T-cell (primary cell): ENCODE measurements around the gene PRKCQ. TPM values are rescaled to one million over a fixed set of nuclear protein-coding genes. Genes with fewer than 3 reads are reported as not detected.

Experiments used
- ATAC-seq, 4 experiments: fragments of 200-7000 bp in 3 of 4; fragments of 150-1000 bp in 1 of 4; cut with Tn5 transposase; replicated peaks in 1 of 4; 1 replicate in 3 of 4; 2 replicates in 1 of 4; pipeline ENCODE4 v1.10.0; 2021; ENCODE audit warnings: moderate library complexity in 3 of 4, mild to moderate bottlenecking in 2 of 4, moderate number of reproducible peaks in 1 of 4
- CTCF ChIA-PET, 2 donors: fragments of 300-600 bp; sonication (Branson Sonifier 250); formaldehyde crosslinking; loops; one replicate each; lab custom pipeline; 2022; ENCODE audit warnings: antibody characterized with exemption in 2 of 2; lab: Charles Lee
- POLR2A ChIA-PET, 2 donors: fragments of 300-600 bp; sonication (Branson Sonifier 250); formaldehyde crosslinking; loops; one replicate each; lab custom pipeline; 2022; ENCODE audit warnings: antibody characterized with exemption in 2 of 2; lab: Charles Lee
- DNase-seq, 35 experiments: peaks; one replicate each; pipeline versions ENCODE4 v3.0.0 to v3.0.0-alpha.2; 2013 to 2023
- H3K27ac ChIP-seq: one replicate; pipeline ENCODE4 v1.5.1; 2013; ENCODE audit warnings: low read length
- H3K27me3 ChIP-seq, 2 experiments: replicated peaks in 1 of 2; 1 replicate in 1 of 2; 2 replicates in 1 of 2; pipeline versions ENCODE4 v1.6.1 to v1.7.0; 2013; ENCODE audit warnings: low read length in 1 of 2, mixed read lengths in 1 of 2; ENCODE audit not compliant: control insufficient read depth in 2 of 2, insufficient read depth in 2 of 2; ENCODE audit errors: extremely low read depth in 1 of 2
- H3K36me3 ChIP-seq, 2 donors: 1 replicate in 1 of 2; 2 replicates in 1 of 2; pipeline versions ENCODE4 v1.6.1 to v1.7.0; 2013; ENCODE audit warnings: low read length in 1 of 2; ENCODE audit not compliant: control insufficient read depth in 2 of 2, insufficient read depth in 1 of 2; ENCODE audit errors: extremely low read depth in 1 of 2
- H3K4me1 ChIP-seq, 2 experiments: 1 replicate in 1 of 2; 2 replicates in 1 of 2; pipeline versions ENCODE4 v1.6.1 to v1.7.0; 2013; ENCODE audit warnings: low read length in 2 of 2, mixed read lengths in 1 of 2; ENCODE audit not compliant: insufficient read depth in 2 of 2, control insufficient read depth in 1 of 2; ENCODE audit errors: extremely low read depth in 1 of 2
- H3K4me3 ChIP-seq, 2 donors: 1 replicate in 1 of 2; 2 replicates in 1 of 2; pipeline versions ENCODE4 v1.5.1 to v1.7.0; 2013; ENCODE audit warnings: mild to moderate bottlenecking in 2 of 2, low read length in 1 of 2, moderate library complexity in 1 of 2; ENCODE audit not compliant: control insufficient read depth in 1 of 2; ENCODE audit errors: extremely low read depth in 1 of 2
- H3K9me3 ChIP-seq: 2 replicates; pipeline ENCODE4 v1.7.0; 2013
- H3K27ac Mint-ChIP-seq, 2 donors: one replicate each; pipeline ENCODE4 v1.8.0; 2020 to 2021; ENCODE audit warnings: mild to moderate bottlenecking in 2 of 2, mixed read lengths in 2 of 2
- H3K27me3 Mint-ChIP-seq, 2 donors: one replicate each; pipeline ENCODE4 v1.8.0; 2021 to 2022; ENCODE audit warnings: mixed read lengths in 2 of 2
- H3K36me3 Mint-ChIP-seq: one replicate; pipeline ENCODE4 v1.8.0; 2021; ENCODE audit warnings: mixed read lengths
- H3K4me1 Mint-ChIP-seq, 3 donors: one replicate each; pipeline ENCODE4 v1.8.0; 2020 to 2022; ENCODE audit warnings: mixed read lengths in 3 of 3, mild to moderate bottlenecking in 1 of 3
- H3K4me3 Mint-ChIP-seq, 3 donors: one replicate each; pipeline ENCODE4 v1.8.0; 2020 to 2022; ENCODE audit warnings: mild to moderate bottlenecking in 3 of 3, mixed read lengths in 3 of 3, moderate library complexity in 3 of 3
- H3K9me3 Mint-ChIP-seq, 3 donors: one replicate each; pipeline ENCODE4 v1.8.0; 2020 to 2022; ENCODE audit warnings: mixed read lengths in 3 of 3
- WGBS: methylation state at CpG from one replicate; pipeline ENCODE4 v1.1.5; 2013; ENCODE audit warnings: missing lambda C conversion rate; ENCODE audit not compliant: insufficient coverage; 5-methylcytosine and 5-hydroxymethylcytosine counted together
- total RNA-seq, 35 experiments: library from RNA in 6 of 35; stranded (reverse) in 6 of 35; fragments of 120-200 nt in 1 of 35; gene quantifications; one replicate each; pipeline versions ENCODE4 v1.2.1 to v1.2.4 and lab custom pipeline; 2013 to 2026

The PRKCQ gene
- total RNA-seq, 5 donors from 2014 or later (not counting 1 experiment from before 2014, with no cell fraction given), result 60.3 to 67.4 (median 61.6) TPM

DNA sequence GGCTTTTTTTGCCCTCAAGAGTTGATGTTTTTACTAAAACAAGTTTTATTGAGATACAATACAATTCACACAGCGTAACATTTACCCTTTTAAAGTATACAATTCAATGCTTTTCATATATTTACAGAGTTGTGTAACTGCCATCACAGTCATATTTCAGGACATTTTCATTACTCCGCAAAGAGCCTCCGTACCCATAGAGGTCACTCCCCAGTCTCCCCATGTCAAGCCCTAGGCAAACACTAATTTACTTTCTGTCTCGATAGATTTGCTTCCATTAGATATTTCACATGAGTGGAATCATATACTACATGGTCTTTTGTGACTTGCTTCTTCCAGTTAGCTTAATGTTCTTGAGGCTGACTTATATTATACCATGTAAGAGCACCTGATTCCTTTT, 183.8 kb downstream of the PRKCQ start:
- Histone ChIP-seq H3K9me3 (no peaks in the 10 kb centered on the region), H3K27ac (no peak overlapping the region), H3K4me1 (no peaks in the 10 kb centered on the region), H3K4me3 (no peak overlapping the region), H3K27me3 (no peaks in the 10 kb centered on the region), H3K36me3 (no peaks in the 10 kb centered on the region)
- 94% methylated on average over 3 of the region's 4 CpGs for WGBS
- Mint-ChIP-seq H3K4me3 (no peak overlapping the region), H3K9me3 (peaks cover 0 to under 1% (median 0%) of the 10 kb centered on the region in 3 donors), H3K27ac (no peak overlapping the region), H3K36me3 (peaks cover 6% of the 10 kb centered on the region), H3K27me3 (no peaks in the 10 kb centered on the region), H3K4me1 (peaks cover 4 to 16% (median 14%) of the 10 kb centered on the region in 3 donors)
- ATAC-seq, result no peak
- no peak for DNase-seq
- CTCF ChIA-PET, result interaction anchor here in 1 of 2 donors (0.6 to 1.5 kb wide), 3 partner anchors 14 to 50 kb away, joined by 3 read pairs; no protein-coding TSS in a partner anchor
- POLR2A ChIA-PET, result no interaction called here

DNA sequence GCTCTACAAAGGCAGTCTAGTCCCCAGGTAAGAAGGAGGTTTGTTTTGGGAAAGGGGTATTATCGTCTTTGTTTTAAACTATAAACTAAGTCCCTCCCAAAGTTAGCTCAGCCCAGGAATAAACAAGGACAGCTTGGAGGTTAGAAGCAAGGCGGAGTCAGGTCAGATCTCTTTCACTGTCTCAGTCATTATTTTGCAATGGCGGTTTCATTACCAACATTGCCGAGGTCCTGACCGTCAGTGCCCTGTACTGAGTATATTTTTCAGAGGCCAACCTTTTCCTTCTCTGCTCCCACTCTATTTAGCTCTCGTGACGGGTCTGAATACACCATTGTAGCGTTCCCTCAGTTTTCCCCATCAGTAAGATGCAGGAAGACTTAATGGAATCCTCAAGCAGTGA, 184.5 kb downstream of the PRKCQ start:
- 98% methylated on average over 6 of the region's 8 CpGs for WGBS
- POLR2A ChIA-PET, result no interaction called here
- Histone ChIP-seq H3K27ac (no peak overlapping the region), H3K36me3 (no peaks in the 10 kb centered on the region), H3K9me3 (no peaks in the 10 kb centered on the region), H3K27me3 (no peaks in the 10 kb centered on the region), H3K4me1 (no peaks in the 10 kb centered on the region), H3K4me3 (no peak overlapping the region)
- peaks cover 4 to 16% (median 12%) of the 10 kb centered on the region in 3 donors for H3K4me1 Mint-ChIP-seq
- no peak overlapping the region for H3K4me3 Mint-ChIP-seq
- H3K36me3 Mint-ChIP-seq, result peaks cover 10% of the 10 kb centered on the region
- no peak for ATAC-seq
- H3K27me3 Mint-ChIP-seq, result no peaks in the 10 kb centered on the region
- H3K9me3 Mint-ChIP-seq, result peaks cover 4 to 6% (median 5%) of the 10 kb centered on the region in 3 donors
- CTCF ChIA-PET, result interaction anchor here in 1 of 2 donors (0.6 to 1.5 kb wide), 3 partner anchors 15 to 49 kb away, joined by 3 read pairs; no protein-coding TSS in a partner anchor
- DNase-seq, result no peak
- H3K27ac Mint-ChIP-seq, result no peak overlapping the region

DNA sequence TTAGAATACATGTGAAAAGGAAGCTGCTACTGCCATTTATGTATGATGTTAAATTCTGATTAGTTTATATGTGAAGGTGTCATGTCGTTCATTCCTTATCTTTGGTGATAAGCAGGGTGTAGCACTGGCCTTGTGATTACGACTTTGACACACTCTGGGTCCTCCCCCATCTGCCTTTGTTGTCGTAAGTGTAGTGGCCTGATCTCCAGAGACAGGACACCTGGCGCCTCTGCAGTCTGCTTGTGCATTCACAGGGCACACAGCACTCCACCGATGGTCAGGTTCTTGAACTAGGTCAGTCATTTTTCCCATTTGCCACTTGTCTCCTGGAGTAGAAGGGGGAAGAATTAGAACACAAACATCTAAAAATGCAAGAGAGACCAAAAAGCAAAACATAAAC, 186.0 kb downstream of the PRKCQ start:
- H3K9me3 Mint-ChIP-seq, result peaks cover 13 to 19% (median 18%) of the 10 kb centered on the region in 3 donors
- ATAC-seq (no peak), DNase-seq (no peak)
- no peaks in the 10 kb centered on the region for H3K27me3 Mint-ChIP-seq
- Histone ChIP-seq H3K27me3 (no peaks in the 10 kb centered on the region), H3K9me3 (peaks cover 3% of the 10 kb centered on the region), H3K4me3 (no peak overlapping the region), H3K4me1 (no peaks in the 10 kb centered on the region), H3K27ac (no peak overlapping the region), H3K36me3 (no peaks in the 10 kb centered on the region)
- no CpG with 5 or more reads among the region's 5 CpGs for WGBS
- ChIA-PET CTCF (interaction anchor here in 1 of 2 donors (0.7 kb wide), 1 partner anchor 284 kb away, joined by 9 read pairs; no protein-coding TSS in a partner anchor), POLR2A (interaction anchor here in 1 of 2 donors (0.7 kb wide), 1 partner anchor 250 kb away, joined by 5 read pairs; no protein-coding TSS in a partner anchor)
- no peak overlapping the region for H3K27ac Mint-ChIP-seq
- peaks cover under 1 to 4% (median 3%) of the 10 kb centered on the region in 3 donors for H3K4me1 Mint-ChIP-seq
- H3K36me3 Mint-ChIP-seq, result peaks cover 15% of the 10 kb centered on the region
- H3K4me3 Mint-ChIP-seq, result no peak overlapping the region

DNA sequence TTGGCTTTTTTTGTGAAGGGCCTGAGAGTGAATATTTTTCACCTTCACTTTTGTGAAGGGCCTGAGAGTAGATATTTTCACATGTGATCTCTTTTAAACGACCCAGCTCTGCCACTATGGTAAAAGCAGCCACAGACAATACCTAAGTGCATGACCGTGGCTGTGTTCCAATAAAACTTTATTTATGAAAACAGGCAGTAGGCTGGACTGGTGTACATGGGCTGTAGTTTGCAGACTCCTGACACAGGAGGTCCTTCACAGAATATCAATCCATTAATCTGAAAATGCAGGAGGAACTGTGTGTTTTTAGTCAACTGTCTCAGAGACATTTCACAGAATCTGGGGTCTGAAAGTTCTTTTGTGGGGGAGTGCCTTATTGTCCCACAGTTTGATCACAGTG, 186.9 kb downstream of the PRKCQ start:
- Histone ChIP-seq H3K4me3 (no peak overlapping the region), H3K27ac (no peak overlapping the region), H3K9me3 (peaks cover 3% of the 10 kb centered on the region), H3K27me3 (no peaks in the 10 kb centered on the region), H3K4me1 (no peaks in the 10 kb centered on the region), H3K36me3 (no peaks in the 10 kb centered on the region)
- peaks cover 0 to under 1% (median 0%) of the 10 kb centered on the region in 3 donors for H3K4me1 Mint-ChIP-seq
- H3K27me3 Mint-ChIP-seq, result no peaks in the 10 kb centered on the region
- H3K27ac Mint-ChIP-seq, result no peak overlapping the region
- H3K9me3 Mint-ChIP-seq, result peaks cover 13 to 21% (median 19%) of the 10 kb centered on the region in 3 donors
- peaks cover 15% of the 10 kb centered on the region for H3K36me3 Mint-ChIP-seq
- DNase-seq (no peak), ATAC-seq (no peak)
- no CpG with 5 or more reads among the region's 2 CpGs for WGBS
- CTCF ChIA-PET, result interaction anchor here in 1 of 2 donors (0.7 kb wide), 1 partner anchor 283 kb away, joined by 9 read pairs; no protein-coding TSS in a partner anchor
- POLR2A ChIA-PET, result no interaction called here
- no peak overlapping the region for H3K4me3 Mint-ChIP-seq

DNA sequence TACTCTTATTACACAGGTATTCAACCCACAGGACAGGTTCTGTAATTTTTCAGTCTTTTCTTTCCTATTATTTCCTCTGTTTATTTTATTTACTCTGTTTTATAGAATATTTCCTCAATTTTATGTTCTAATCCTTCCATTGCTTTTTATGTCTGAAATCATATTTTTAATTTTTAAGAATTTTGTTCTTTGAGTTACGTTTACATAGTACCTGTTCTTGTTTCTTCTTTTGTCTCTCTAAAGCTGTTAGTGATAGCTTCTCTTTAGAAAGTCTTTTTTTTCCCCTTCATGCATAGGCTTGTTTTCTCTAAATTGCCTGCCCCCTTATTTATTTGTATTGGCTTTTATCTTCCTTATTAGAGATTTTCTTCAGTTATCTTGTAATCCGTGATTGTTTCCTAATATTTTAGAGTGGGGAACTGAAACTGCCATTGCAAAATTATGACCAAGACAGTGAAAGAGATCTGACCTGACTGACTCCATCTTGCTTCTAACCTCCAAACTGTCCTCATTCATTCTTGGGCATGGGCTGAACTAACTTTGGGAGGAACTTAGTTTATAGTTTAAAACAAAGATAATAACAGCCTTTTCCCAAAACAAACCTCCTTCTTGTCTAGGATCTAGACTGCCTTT, 189.7 kb downstream of the PRKCQ start:
- ATAC-seq, result no peak
- Mint-ChIP-seq H3K4me1 (peaks cover 0 to 1% (median 0%) of the 10 kb centered on the region in 3 donors), H3K27me3 (no peaks in the 10 kb centered on the region), H3K4me3 (no peak overlapping the region), H3K36me3 (peaks cover 15% of the 10 kb centered on the region), H3K9me3 (peaks cover 16 to 21% (median 19%) of the 10 kb centered on the region in 3 donors), H3K27ac (no peak overlapping the region)
- H3K4me1 ChIP-seq, result no peaks in the 10 kb centered on the region
- POLR2A ChIA-PET, result no interaction called here
- H3K27me3 ChIP-seq, result no peaks in the 10 kb centered on the region
- CTCF ChIA-PET, result interaction anchor here in 1 of 2 donors (1.2 to 1.4 kb wide), 2 partner anchors 11 to 41 kb away, joined by 5 to 6 read pairs; no protein-coding TSS in a partner anchor
- no peak for DNase-seq
- WGBS, result no CpG with 5 or more reads among the region's 2 CpGs
- H3K9me3 ChIP-seq, result peaks cover 3% of the 10 kb centered on the region
- no peak overlapping the region for H3K27ac ChIP-seq
- H3K4me3 ChIP-seq, result no peak overlapping the region
- H3K36me3 ChIP-seq, result no peaks in the 10 kb centered on the region

DNA sequence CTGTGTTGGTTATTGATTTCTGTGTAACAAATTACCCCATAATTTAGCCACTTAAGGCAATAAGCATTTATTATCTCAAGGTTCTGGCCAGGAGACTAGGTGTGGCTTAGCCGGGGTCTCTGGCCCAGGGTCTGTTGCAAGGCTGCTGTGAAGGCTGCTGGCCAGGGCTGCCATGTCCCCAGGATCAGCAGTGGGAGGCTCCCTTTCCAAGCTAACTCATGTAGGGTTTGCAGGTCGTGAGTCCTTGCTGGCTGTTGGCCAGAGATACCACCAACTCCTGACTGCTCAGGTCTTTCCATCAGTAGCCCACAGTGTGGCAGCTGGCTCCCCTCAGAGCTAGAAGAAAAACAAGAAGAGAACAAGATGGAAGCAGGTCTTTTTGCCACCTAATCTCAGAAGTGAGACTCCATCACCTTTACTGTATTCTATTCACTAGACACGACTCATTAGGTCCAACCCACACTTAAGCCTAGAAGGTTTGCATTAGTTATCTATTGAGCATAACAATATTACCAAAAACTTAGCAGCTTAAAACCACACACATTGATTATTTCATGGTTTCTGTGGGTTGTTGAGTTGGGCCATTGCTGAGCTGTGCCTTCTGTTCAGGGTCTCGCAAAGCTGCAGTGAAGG, 191.7 kb downstream of the PRKCQ start:
- H3K27me3 Mint-ChIP-seq, result no peaks in the 10 kb centered on the region
- no peak overlapping the region for H3K4me3 ChIP-seq
- H3K9me3 ChIP-seq, result peaks cover 3% of the 10 kb centered on the region
- peaks cover 0 to 4% (median 3%) of the 10 kb centered on the region in 3 donors for H3K4me1 Mint-ChIP-seq
- H3K9me3 Mint-ChIP-seq, result peaks cover 16 to 21% (median 19%) of the 10 kb centered on the region in 3 donors
- no peak overlapping the region for H3K27ac ChIP-seq
- ChIA-PET CTCF (interaction anchor here in 1 of 2 donors (0.5 kb wide), 1 partner anchor 1021 kb away, joined by 3 read pairs; no protein-coding TSS in a partner anchor), POLR2A (no interaction called here)
- H3K27ac Mint-ChIP-seq, result no peak overlapping the region
- no peaks in the 10 kb centered on the region for H3K27me3 ChIP-seq
- no peak overlapping the region for H3K4me3 Mint-ChIP-seq
- H3K36me3 Mint-ChIP-seq, result peaks cover 9% of the 10 kb centered on the region
- H3K36me3 ChIP-seq, result no peaks in the 10 kb centered on the region
- no peaks in the 10 kb centered on the region for H3K4me1 ChIP-seq
- DNase-seq (no peak), ATAC-seq (no peak)
- 30% methylated on average over 2 of the region's 4 CpGs for WGBS
